ENCODE data around the gene MAPK10.

The MAPK10 gene

DNA sequence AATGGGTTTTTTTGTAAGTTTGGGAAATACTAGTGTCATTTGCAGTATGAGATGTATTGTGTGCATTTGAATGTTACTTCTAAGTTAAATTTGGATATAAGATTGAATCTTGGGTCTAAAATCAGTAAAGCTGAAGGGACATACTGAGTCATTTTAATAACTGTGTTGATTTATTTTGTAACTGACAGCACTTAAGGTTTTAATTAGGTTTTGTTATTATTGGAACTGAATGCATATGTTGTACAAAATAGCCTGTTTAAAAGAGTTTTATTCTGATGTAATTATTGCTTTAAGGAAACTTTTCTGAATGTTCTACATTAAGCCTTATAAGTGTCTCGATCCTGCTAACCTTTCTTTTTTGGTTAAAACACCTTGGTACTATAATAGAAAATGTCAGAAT lies 396.6 kb downstream of the MAPK10 start:
- no peaks in the 10 kb centered on the region for H4K20me1 ChIP-seq (ENCODE audit: control insufficient read depth, insufficient read depth, low read depth, low read length)
- H3K4me2 ChIP-seq (ENCODE audit: low read length) = no peak overlapping the region
- H3K9me3 ChIP-seq (ENCODE audit: control insufficient read depth, insufficient read depth, low read length) = no peaks in the 10 kb centered on the region
- H3F3A ChIP-seq (ENCODE audit: control insufficient read depth, insufficient read depth) = no peaks in the 10 kb centered on the region
- no peaks in the 10 kb centered on the region for H3K79me2 ChIP-seq (ENCODE audit: control insufficient read depth, low read length)
- TF ChIP-seq CTCF (IDR thresholded peaks at IDR 0.05; ENCODE audit: low read depth, low read length, poor library complexity, severe bottlenecking) (no peak), EZH2phosphoT487 (IDR thresholded peaks at IDR 0.05; ENCODE audit: borderline replicate concordance, low read length) (no peak)
- no peaks in the 10 kb centered on the region; the same call in 1 of the 2 replicates for H3K27me3 ChIP-seq (ENCODE audit: control insufficient read depth, low read length)
- H3K36me3 ChIP-seq (ENCODE audit: control insufficient read depth, low read length) = no peaks in the 10 kb centered on the region
- no peak overlapping the region for H3K4me3 ChIP-seq (ENCODE audit: low read length)
- no peaks in the 10 kb centered on the region for H3K9me2 ChIP-seq (replicated peaks; ENCODE audit: control insufficient read depth, low read length)
- H3K27ac ChIP-seq (ENCODE audit: low read depth, low read length) = no peak overlapping the region
- no peaks in the 10 kb centered on the region for H3K4me1 ChIP-seq (ENCODE audit: control insufficient read depth, low read length)

DNA sequence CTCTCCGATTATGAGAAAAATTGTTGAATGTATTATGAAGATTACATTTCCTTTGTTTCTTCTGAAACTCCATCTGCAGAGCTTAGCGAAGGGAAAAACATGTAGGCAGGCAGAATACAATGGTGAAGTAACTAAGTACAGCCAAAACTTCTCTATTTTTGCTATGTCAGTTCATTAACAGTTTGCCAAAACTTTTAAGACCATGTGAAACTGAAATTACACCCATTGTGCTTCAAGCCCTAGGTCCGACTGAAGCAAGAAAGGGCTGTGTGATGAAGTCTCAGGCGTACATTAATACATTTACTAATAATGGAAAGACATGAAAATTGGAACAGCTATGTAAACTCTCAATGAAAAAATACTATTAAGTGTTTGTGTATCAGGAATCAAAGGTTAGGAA lies 398.0 kb downstream of the MAPK10 start:
- no peaks in the 10 kb centered on the region for H3K9me3 ChIP-seq (ENCODE audit: control insufficient read depth, insufficient read depth, low read length)
- H4K20me1 ChIP-seq (ENCODE audit: control insufficient read depth, insufficient read depth, low read depth, low read length) = no peaks in the 10 kb centered on the region
- no peaks in the 10 kb centered on the region for H3K9me2 ChIP-seq (replicated peaks; ENCODE audit: control insufficient read depth, low read length)
- no peaks in the 10 kb centered on the region for H3F3A ChIP-seq (ENCODE audit: control insufficient read depth, insufficient read depth)
- no peak overlapping the region for H3K4me3 ChIP-seq (ENCODE audit: low read length)
- no peaks in the 10 kb centered on the region for H3K4me1 ChIP-seq (ENCODE audit: control insufficient read depth, low read length)
- TF ChIP-seq EZH2phosphoT487 (IDR thresholded peaks at IDR 0.05; ENCODE audit: borderline replicate concordance, low read length) (no peak), CTCF (IDR thresholded peaks at IDR 0.05; ENCODE audit: low read depth, low read length, poor library complexity, severe bottlenecking) (no peak)
- no peak overlapping the region for H3K4me2 ChIP-seq (ENCODE audit: low read length)
- H3K36me3 ChIP-seq (ENCODE audit: control insufficient read depth, low read length) = no peaks in the 10 kb centered on the region
- no peak overlapping the region for H3K27ac ChIP-seq (ENCODE audit: low read depth, low read length)
- no peaks in the 10 kb centered on the region; the same call in 1 of the 2 replicates for H3K27me3 ChIP-seq (ENCODE audit: control insufficient read depth, low read length)
- H3K79me2 ChIP-seq (ENCODE audit: control insufficient read depth, low read length) = no peaks in the 10 kb centered on the region

GRCh38 chr4:85956293-85956945 lies 403.4 kb downstream of the MAPK10 start:
- H3K4me1 ChIP-seq (ENCODE audit: control insufficient read depth, low read length) = no peaks in the 10 kb centered on the region
- no peaks in the 10 kb centered on the region for H3K9me2 ChIP-seq (replicated peaks; ENCODE audit: control insufficient read depth, low read length)
- H3K36me3 ChIP-seq (ENCODE audit: control insufficient read depth, low read length) = no peaks in the 10 kb centered on the region
- no peaks in the 10 kb centered on the region for H3K9me3 ChIP-seq (ENCODE audit: control insufficient read depth, insufficient read depth, low read length)
- no peak overlapping the region for H3K4me2 ChIP-seq (ENCODE audit: low read length)
- H3K27ac ChIP-seq (ENCODE audit: low read depth, low read length) = no peak overlapping the region
- TF ChIP-seq CTCF (IDR thresholded peaks at IDR 0.05; ENCODE audit: low read depth, low read length, poor library complexity, severe bottlenecking) (no peak), EZH2phosphoT487 (IDR thresholded peaks at IDR 0.05; ENCODE audit: borderline replicate concordance, low read length) (no peak)
- H3K4me3 ChIP-seq (ENCODE audit: low read length) = no peak overlapping the region
- H4K20me1 ChIP-seq (ENCODE audit: control insufficient read depth, insufficient read depth, low read depth, low read length) = no peaks in the 10 kb centered on the region
- no peaks in the 10 kb centered on the region for H3F3A ChIP-seq (ENCODE audit: control insufficient read depth, insufficient read depth)
- H3K79me2 ChIP-seq (ENCODE audit: control insufficient read depth, low read length) = no peaks in the 10 kb centered on the region
- H3K27me3 ChIP-seq (ENCODE audit: control insufficient read depth, low read length) = peaks cover 4% of the 10 kb centered on the region; the same call in 1 of the 2 replicates
